BLaER1 (cell line): ENCODE results near the gene PIK3R1.

Source experiments
- H3K27ac ChIP-seq: shearing (Covaris generic); formaldehyde crosslinking; 2 replicates; pipeline ENCODE4 v1.8.1; 2022
- H3K27me3 ChIP-seq: shearing (Covaris generic); formaldehyde crosslinking; 2 replicates; pipeline ENCODE4 v1.8.1; 2022
- H3K36me3 ChIP-seq: shearing (Covaris generic); formaldehyde crosslinking; 2 replicates; pipeline ENCODE4 v1.8.1; 2022
- H3K4me1 ChIP-seq: shearing (Covaris generic); formaldehyde crosslinking; 2 replicates; pipeline ENCODE4 v1.8.1; 2022
- H3K4me2 ChIP-seq: shearing (Covaris generic); formaldehyde crosslinking; 2 replicates; pipeline ENCODE4 v1.8.1; 2022
- H3K4me3 ChIP-seq: shearing (Covaris generic); formaldehyde crosslinking; 2 replicates; pipeline ENCODE4 v1.8.1; 2022
- H3K9ac ChIP-seq: shearing (Covaris generic); formaldehyde crosslinking; 2 replicates; pipeline ENCODE4 v1.8.1; 2022
- H3K9me3 ChIP-seq: shearing (Covaris generic); formaldehyde crosslinking; 2 replicates; pipeline ENCODE4 v1.8.1; 2022
- H4K20me1 ChIP-seq: shearing (Covaris generic); formaldehyde crosslinking; 2 replicates; pipeline ENCODE4 v1.8.1; 2022
- Cebpa-rat ChIP-seq: shearing (Covaris generic); IDR thresholded peaks from 2 replicates; pipeline ENCODE4 v1.8.1; 2022

The PIK3R1 gene

DNA sequence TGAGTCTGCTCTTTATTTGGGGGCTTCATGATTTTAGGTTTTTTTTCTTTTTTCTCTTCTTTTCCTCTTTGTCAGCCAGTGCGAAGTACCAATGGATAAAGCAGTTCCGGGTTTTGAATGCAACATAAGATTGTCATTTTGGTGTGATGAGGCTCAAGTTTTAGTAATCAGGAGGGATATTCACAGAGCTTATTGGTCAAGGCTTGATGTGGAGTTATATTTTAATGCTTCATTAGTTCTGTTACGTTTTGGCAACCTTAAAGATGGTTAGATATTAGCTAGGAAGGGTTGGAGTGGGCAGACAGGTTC, 1.4 kb downstream of the PIK3R1 start:
- Histone ChIP-seq H3K27me3 (no peaks in the 10 kb centered on the region), H4K20me1 (peaks cover 64% of the 10 kb centered on the region), H3K4me2 (peak overlapping the region; percentile 88), H3K9me3 (peaks cover 16% of the 10 kb centered on the region), H3K4me1 (peaks cover 29% of the 10 kb centered on the region), H3K4me3 (peak overlapping the region; percentile 84), H3K36me3 (peaks cover 21% of the 10 kb centered on the region), H3K27ac (peak overlapping the region; percentile 94), H3K9ac (peak overlapping the region; percentile 86)
- TF ChIP-seq Cebpa-rat: no peak

- H3K4me1 ChIP-seq: peaks cover 34% of the 10 kb centered on the region
- no peak for TF ChIP-seq Cebpa-rat
These were observed 2.0 kb downstream of the PIK3R1 start for GRCh38 chr5:68217528-68217927.

GRCh38 chr5:68219161-68219816, 3.7 kb downstream of the PIK3R1 start:
- Histone ChIP-seq H3K36me3 (peaks cover 21% of the 10 kb centered on the region), H3K27ac (no peak overlapping the region), H4K20me1 (peaks cover 87% of the 10 kb centered on the region), H3K4me2 (peak overlapping the region; percentile 88), H3K4me1 (peaks cover 43% of the 10 kb centered on the region), H3K27me3 (no peaks in the 10 kb centered on the region), H3K4me3 (no peak overlapping the region), H3K9ac (no peak overlapping the region), H3K9me3 (peaks cover 14% of the 10 kb centered on the region)
- TF ChIP-seq Cebpa-rat: no peak

More at GRCh38 chr5:68217528-68217927, 2.0 kb downstream of the PIK3R1 start:
- Histone ChIP-seq H3K36me3 (peaks cover 21% of the 10 kb centered on the region), H3K4me3 (peak overlapping the region; percentile 84), H3K9ac (peak overlapping the region; percentile 86), H3K4me2 (peak overlapping the region; percentile 88), H3K27me3 (no peaks in the 10 kb centered on the region), H3K27ac (peak overlapping the region; percentile 94; the same call in 1 of the 2 replicates), H3K9me3 (peaks cover 14% of the 10 kb centered on the region), H4K20me1 (peaks cover 70% of the 10 kb centered on the region)

DNA sequence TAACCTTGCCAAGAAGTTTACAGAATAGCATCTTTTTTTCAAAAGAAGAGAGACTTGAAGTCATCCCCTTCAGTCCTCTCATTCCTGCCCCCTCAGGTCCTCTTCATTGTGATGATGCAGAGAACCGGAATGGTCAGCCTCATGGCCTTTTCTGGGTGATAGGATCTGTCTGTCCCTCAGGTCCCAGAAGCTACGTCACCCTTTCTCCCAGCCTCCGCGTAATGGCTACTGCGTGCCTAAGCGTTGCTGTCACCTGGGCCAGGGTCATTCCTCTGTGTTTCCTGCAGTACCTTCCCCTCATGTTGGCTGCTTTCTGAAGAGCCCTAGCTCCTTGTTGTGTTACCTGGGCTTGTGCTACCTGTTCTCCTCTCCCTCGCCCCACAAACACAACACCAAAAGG, 4.7 kb downstream of the PIK3R1 start:
- peaks cover 50% of the 10 kb centered on the region for H3K4me1 ChIP-seq
- TF ChIP-seq Cebpa-rat: no peak
- H3K4me3 ChIP-seq: no peak overlapping the region
- H3K4me2 ChIP-seq: no peak overlapping the region
- no peak overlapping the region for H3K9ac ChIP-seq
- H3K27ac ChIP-seq: no peak overlapping the region
- H3K36me3 ChIP-seq: peaks cover 25% of the 10 kb centered on the region
- peaks cover 14% of the 10 kb centered on the region for H3K9me3 ChIP-seq
- H3K27me3 ChIP-seq: no peaks in the 10 kb centered on the region
- H4K20me1 ChIP-seq: peaks cover 97% of the 10 kb centered on the region

- H3K9ac ChIP-seq: no peak overlapping the region
- H3K27ac ChIP-seq: no peak overlapping the region
- peaks cover 14% of the 10 kb centered on the region for H3K9me3 ChIP-seq
- peaks cover 57% of the 10 kb centered on the region for H3K4me1 ChIP-seq
- no peak for TF ChIP-seq Cebpa-rat
- H4K20me1 ChIP-seq: peaks cover 100% of the 10 kb centered on the region
- H3K27me3 ChIP-seq: no peaks in the 10 kb centered on the region
- no peak overlapping the region for H3K4me2 ChIP-seq
- H3K4me3 ChIP-seq: no peak overlapping the region
- peaks cover 32% of the 10 kb centered on the region for H3K36me3 ChIP-seq
These were observed 5.4 kb downstream of the PIK3R1 start for GRCh38 chr5:68220914-68221313.

GRCh38 chr5:68221488-68221887, 5.9 kb downstream of the PIK3R1 start:
- H3K4me3 ChIP-seq: no peak overlapping the region
- H4K20me1 ChIP-seq: peaks cover 100% of the 10 kb centered on the region
- H3K4me1 ChIP-seq: peaks cover 57% of the 10 kb centered on the region
- H3K36me3 ChIP-seq: peaks cover 38% of the 10 kb centered on the region
- peaks cover 14% of the 10 kb centered on the region for H3K9me3 ChIP-seq
- H3K9ac ChIP-seq: no peak overlapping the region
- H3K27ac ChIP-seq: no peak overlapping the region
- H3K27me3 ChIP-seq: no peaks in the 10 kb centered on the region
- TF ChIP-seq Cebpa-rat: no peak
- no peak overlapping the region for H3K4me2 ChIP-seq

DNA sequence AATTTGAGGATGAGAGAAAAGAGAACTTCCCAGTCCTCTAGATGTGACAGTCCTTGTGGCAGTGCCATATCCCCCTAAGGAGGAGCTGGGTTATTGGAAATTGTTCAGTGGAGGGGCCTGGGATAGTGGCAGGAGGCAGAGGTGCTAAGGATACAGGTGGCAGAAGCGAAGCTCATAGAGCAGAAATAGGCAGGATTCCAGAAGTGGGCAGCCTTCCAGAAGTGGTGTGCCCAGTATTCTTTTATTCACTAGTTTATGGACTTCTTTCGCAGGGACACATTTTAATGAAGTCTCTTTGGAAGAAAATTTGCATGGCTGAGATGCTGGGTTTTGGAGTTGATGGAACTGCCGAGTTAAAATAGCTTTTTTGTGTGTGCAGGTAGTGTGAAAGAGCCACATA, 6.8 kb downstream of the PIK3R1 start:
- Histone ChIP-seq H3K27ac (no peak overlapping the region), H3K27me3 (no peaks in the 10 kb centered on the region), H3K36me3 (peaks cover 46% of the 10 kb centered on the region), H3K4me2 (0 out of 2 replicates have a peak overlapping the region, but pooled peaks have one; percentile 4), H3K9me3 (peaks cover 14% of the 10 kb centered on the region), H4K20me1 (peaks cover 93% of the 10 kb centered on the region), H3K9ac (no peak overlapping the region), H3K4me3 (no peak overlapping the region), H3K4me1 (peaks cover 57% of the 10 kb centered on the region)
- no peak for TF ChIP-seq Cebpa-rat

GRCh38 chr5:68222824-68223354, 7.3 kb downstream of the PIK3R1 start:
- TF ChIP-seq Cebpa-rat: no peak

DNA sequence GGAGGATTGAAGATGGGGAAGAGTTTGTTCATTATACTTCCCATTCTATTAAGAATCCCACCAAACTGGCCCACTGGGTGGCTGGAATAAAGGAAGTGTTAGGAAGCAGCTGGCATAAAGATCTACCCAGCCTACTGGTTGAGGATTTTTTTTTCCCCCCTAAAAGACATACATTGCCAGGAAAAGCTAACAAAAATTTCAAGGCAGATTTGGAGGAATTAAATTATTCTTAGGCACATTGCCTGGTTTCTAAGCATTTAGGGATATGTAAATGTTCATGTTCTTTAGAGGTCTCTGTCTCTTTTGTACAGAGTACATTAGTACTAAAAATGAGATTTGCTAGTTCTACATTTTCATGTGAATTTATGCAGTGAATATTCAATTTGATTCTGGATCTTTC, 8.3 kb downstream of the PIK3R1 start:
- Histone ChIP-seq H3K4me1 (peaks cover 45% of the 10 kb centered on the region), H3K27me3 (no peaks in the 10 kb centered on the region), H3K4me2 (peak overlapping the region; percentile 23), H4K20me1 (peaks cover 93% of the 10 kb centered on the region), H3K9ac (no peak overlapping the region), H3K36me3 (peaks cover 56% of the 10 kb centered on the region), H3K27ac (no peak overlapping the region), H3K9me3 (peaks cover 14% of the 10 kb centered on the region), H3K4me3 (no peak overlapping the region)
- TF ChIP-seq Cebpa-rat: no peak

More at GRCh38 chr5:68222824-68223354, 7.3 kb downstream of the PIK3R1 start:
- H3K27me3 ChIP-seq: no peaks in the 10 kb centered on the region
- H3K4me3 ChIP-seq: no peak overlapping the region
- no peak overlapping the region for H3K27ac ChIP-seq
- H3K9me3 ChIP-seq: peaks cover 14% of the 10 kb centered on the region
- H3K36me3 ChIP-seq: peaks cover 52% of the 10 kb centered on the region
- peak overlapping the region; percentile 23 for H3K4me2 ChIP-seq
- H3K9ac ChIP-seq: no peak overlapping the region
- H3K4me1 ChIP-seq: peaks cover 55% of the 10 kb centered on the region
- peaks cover 93% of the 10 kb centered on the region for H4K20me1 ChIP-seq

DNA sequence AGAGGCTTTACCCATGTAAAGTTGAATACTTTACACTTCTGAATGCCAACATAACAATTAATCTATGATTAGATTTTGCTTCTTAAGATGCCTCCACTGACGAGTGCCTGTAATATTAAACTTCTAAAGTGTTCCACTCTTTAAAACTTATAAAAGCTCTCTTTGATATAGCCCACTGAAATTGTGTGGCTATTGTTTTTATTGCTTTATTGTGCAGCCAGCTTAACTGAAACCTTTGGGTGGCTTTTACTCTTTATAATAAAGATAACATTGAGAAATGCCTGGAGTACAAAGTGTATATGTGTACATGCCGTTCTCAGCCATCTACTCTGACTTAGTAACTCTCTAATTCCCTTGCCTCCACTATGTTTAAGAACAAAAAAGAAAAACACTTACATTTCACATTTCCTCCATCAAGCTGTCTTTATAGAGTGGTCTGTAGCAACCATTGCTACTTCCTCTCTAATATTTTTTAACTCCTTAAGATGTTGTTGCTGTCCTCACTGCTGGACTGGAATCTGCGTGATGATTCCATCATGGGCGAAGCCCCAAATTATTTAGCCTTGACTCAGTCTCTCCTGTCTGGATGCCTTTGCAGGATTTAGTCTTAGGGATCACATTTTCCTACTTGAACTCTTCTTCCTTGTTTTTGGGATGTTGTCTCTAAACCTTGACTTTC, 9.1 kb downstream of the PIK3R1 start:
- Histone ChIP-seq H3K27ac (peak overlapping the region; percentile 31; the same call in 1 of the 2 replicates), H4K20me1 (peaks cover 93% of the 10 kb centered on the region), H3K9ac (no peak overlapping the region), H3K4me2 (peak overlapping the region; percentile 23), H3K9me3 (peaks cover 14% of the 10 kb centered on the region), H3K27me3 (no peaks in the 10 kb centered on the region), H3K4me3 (no peak overlapping the region), H3K36me3 (peaks cover 58% of the 10 kb centered on the region), H3K4me1 (peaks cover 41% of the 10 kb centered on the region)
- TF ChIP-seq Cebpa-rat: no peak
